Fibroblast of pulmonary artery (primary cell): ENCODE results near the gene RPS24.

Source experiments
- DNase-seq: peaks from one replicate; pipeline ENCODE4 v3.0.0-alpha.2; 2010; ENCODE audit warnings: low read depth
- H3K4me3 ChIP-seq: replicated peaks from 2 replicates; pipeline ENCODE4 v1.5.1; 2011; ENCODE audit warnings: low read depth, mild to moderate bottlenecking, control low read depth, low read length, moderate library complexity
- CTCF ChIP-seq: IDR thresholded peaks from 2 replicates; pipeline ENCODE4 v1.5.1; 2011; ENCODE audit warnings: mild to moderate bottlenecking, control low read depth, low read length, inconsistent platforms; ENCODE audit errors: missing control alignments

RPS24 gene

DNA sequence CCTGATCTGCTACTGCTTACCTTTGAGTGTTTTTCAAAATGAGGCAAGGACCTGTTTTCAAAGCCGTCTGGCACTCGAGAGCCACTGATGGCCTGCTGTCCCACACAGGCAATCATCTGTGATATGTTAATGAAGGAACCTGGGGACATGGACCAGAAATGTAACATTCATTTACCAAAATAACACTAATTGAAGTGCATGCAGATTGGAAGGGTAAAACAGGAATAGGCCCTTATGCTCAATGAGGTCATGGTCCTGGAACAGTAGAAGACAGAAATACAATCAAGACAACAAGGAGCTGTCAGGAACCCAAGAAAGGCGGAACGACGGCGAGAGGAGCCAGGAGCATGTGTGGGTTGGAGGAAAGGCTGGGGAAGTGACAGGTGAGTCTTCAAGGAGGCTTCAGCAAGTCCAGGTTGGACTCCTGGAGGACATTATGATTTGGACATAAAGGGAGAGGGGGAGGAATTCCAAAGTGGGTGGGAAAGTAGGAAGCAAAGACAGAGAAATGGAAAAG, 32.6 kb upstream of the RPS24 start:
- no peak for TF ChIP-seq CTCF
- DNase-seq, result no peak
- H3K4me3 ChIP-seq, result no peak overlapping the region

GRCh38 chr10:78002541-78003288, 30.9 kb upstream of the RPS24 start:
- no peak overlapping the region for H3K4me3 ChIP-seq
- no peak for DNase-seq
- no peak for TF ChIP-seq CTCF

GRCh38 chr10:78004215-78005026, 29.2 kb upstream of the RPS24 start:
- TF ChIP-seq CTCF, result no peak
- no peak overlapping the region for H3K4me3 ChIP-seq
- no peak for DNase-seq

- DNase-seq, result no peak
- no peak overlapping the region for H3K4me3 ChIP-seq
- TF ChIP-seq CTCF, result no peak
Observed at GRCh38 chr10:78007172-78007571, 26.5 kb upstream of the RPS24 start.

- TF ChIP-seq CTCF, result no peak
- no peak overlapping the region for H3K4me3 ChIP-seq
- DNase-seq, result no peak
Observed at GRCh38 chr10:78009662-78010061, 24.0 kb upstream of the RPS24 start.

DNA sequence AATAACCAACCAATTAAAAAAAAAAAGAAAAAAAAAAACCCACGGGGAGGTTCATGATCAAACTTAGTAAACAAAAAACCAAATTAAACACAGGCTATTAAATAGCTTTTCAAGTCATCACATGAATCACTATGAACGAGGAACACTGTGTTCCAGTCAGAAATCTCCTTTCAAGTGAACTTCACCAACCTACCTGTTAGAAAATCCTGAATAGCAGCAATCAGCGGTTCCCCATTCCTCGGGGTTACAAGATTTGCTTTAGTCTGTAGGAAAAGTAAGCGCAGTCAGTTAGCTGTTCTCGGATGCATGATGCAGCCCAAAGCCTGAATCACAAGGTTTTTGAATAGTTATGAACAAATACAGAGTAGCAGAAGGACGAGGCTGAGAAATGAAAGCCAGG, 23.4 kb upstream of the RPS24 start:
- no peak for TF ChIP-seq CTCF
- no peak overlapping the region for H3K4me3 ChIP-seq
- DNase-seq, result no peak
